Inferior parietal cortex (tissue), 1 donor: ENCODE results near the gene PTGIS.

Source experiments
- DNase-seq: peaks from one replicate; pipeline ENCODE4 v3.0.0-alpha.2; 2016; ENCODE audit errors: extremely low spot score

The PTGIS gene

GRCh38 chr20:49595811-49596561 lies 28.0 kb upstream of the PTGIS start:
- no peak for DNase-seq

- DNase-seq, result no peak
Observed at GRCh38 chr20:49595346-49595745, 27.4 kb upstream of the PTGIS start.

- DNase-seq, result no peak
Observed at GRCh38 chr20:49594931-49595315, 27.0 kb upstream of the PTGIS start.

GRCh38 chr20:49594143-49594930 lies 26.4 kb upstream of the PTGIS start:
- no peak for DNase-seq

GRCh38 chr20:49593466-49594142 lies 25.7 kb upstream of the PTGIS start:
- DNase-seq, result no peak

GRCh38 chr20:49592120-49592519 lies 24.2 kb upstream of the PTGIS start:
- DNase-seq, result no peak

- DNase-seq, result no peak
Observed at GRCh38 chr20:49591217-49591865, 23.4 kb upstream of the PTGIS start.

GRCh38 chr20:49590163-49591017 lies 22.5 kb upstream of the PTGIS start:
- DNase-seq, result no peak

GRCh38 chr20:49589747-49590146 lies 21.8 kb upstream of the PTGIS start:
- DNase-seq, result no peak

GRCh38 chr20:49587111-49587570 lies 19.2 kb upstream of the PTGIS start:
- no peak for DNase-seq

GRCh38 chr20:49585585-49586245 lies 17.8 kb upstream of the PTGIS start:
- DNase-seq, result no peak

- no peak for DNase-seq
Observed at GRCh38 chr20:49584418-49585382, 16.8 kb upstream of the PTGIS start.

GRCh38 chr20:49583669-49584417 lies 15.9 kb upstream of the PTGIS start:
- peak; percentile 8 for DNase-seq

GRCh38 chr20:49583343-49583668 lies 15.4 kb upstream of the PTGIS start:
- DNase-seq, result no peak

- no peak for DNase-seq
Observed at GRCh38 chr20:49582413-49583334, 14.7 kb upstream of the PTGIS start.

- no peak for DNase-seq
Observed at GRCh38 chr20:49581482-49581881, 13.5 kb upstream of the PTGIS start.

- DNase-seq, result no peak
Observed at GRCh38 chr20:49580813-49581174, 12.9 kb upstream of the PTGIS start.
